B cell (primary cell): ENCODE measurements around the gene LAMP2. TPM values are rescaled to one million over a fixed set of nuclear protein-coding genes. Genes with fewer than 3 reads are reported as not detected.
"Not testable (repeated sequence)": the region's sequence is repeated elsewhere in the genome, so short reads cannot be mapped to it uniquely, and the experiment has no call there.

ENCODE experiments used
- ATAC-seq: fragments of 200-7000 bp; cut with Tn5 transposase; one replicate; pipeline ENCODE4 v1.10.0; 2021; ENCODE audit warnings: low read depth, mild to moderate bottlenecking, moderate number of reproducible peaks, moderate library complexity
- CTCF ChIA-PET: fragments of 350-600 bp; sonication (Branson Sonifier 250); formaldehyde crosslinking; loops from one replicate; lab custom pipeline; 2021; ENCODE audit warnings: antibody characterized with exemption, inconsistent platforms; lab: Charles Lee
- POLR2A ChIA-PET: fragments of 350-600 bp; sonication (Branson Sonifier 250); formaldehyde crosslinking; loops from one replicate; lab custom pipeline; 2021; ENCODE audit warnings: antibody characterized with exemption; lab: Charles Lee
- DNase-seq: peaks from one replicate; pipeline ENCODE4 v3.0.0; 2013
- H2AFZ ChIP-seq: 2 replicates; pipeline ENCODE4 v1.6.1; 2012; ENCODE audit warnings: mild to moderate bottlenecking, low read depth, low read length; ENCODE audit not compliant: insufficient read depth, poor library complexity, severe bottlenecking
- H3K27ac ChIP-seq, 2 donors: 1 replicate in 1 of 2; 2 replicates in 1 of 2; pipeline ENCODE4 v1.5.1; 2012 to 2013; ENCODE audit warnings: low read length in 2 of 2, mild to moderate bottlenecking in 2 of 2, moderate library complexity in 1 of 2
- H3K27me3 ChIP-seq, 4 experiments: fragments of 200-600 bp in 1 of 4; sonication (generic) in 1 of 4; replicated peaks in 1 of 4; 1 replicate in 2 of 4; 2 replicates in 2 of 4; pipeline versions ENCODE4 v1.6.1 to v1.7.0; 2013 to 2016; ENCODE audit warnings: low read length in 3 of 4, mild to moderate bottlenecking in 2 of 4, mixed read lengths in 1 of 4, moderate library complexity in 1 of 4; ENCODE audit not compliant: insufficient read depth in 4 of 4, control insufficient read depth in 3 of 4; ENCODE audit errors: control extremely low read depth in 1 of 4
- H3K36me3 ChIP-seq, 2 experiments: replicated peaks in 1 of 2; 1 replicate in 1 of 2; 2 replicates in 1 of 2; pipeline versions ENCODE4 v1.6.1 to v1.7.1; 2013; ENCODE audit warnings: low read length in 1 of 2; ENCODE audit not compliant: insufficient read depth in 2 of 2, control insufficient read depth in 1 of 2; ENCODE audit errors: control extremely low read depth in 1 of 2, extremely low read depth in 1 of 2
- H3K4me1 ChIP-seq, 2 donors: fragments of 200-600 bp in 1 of 2; sonication (generic) in 1 of 2; 1 replicate in 1 of 2; 2 replicates in 1 of 2; pipeline versions ENCODE4 v1.5.1 to v1.6.1; 2013 to 2017; ENCODE audit warnings: low read length in 2 of 2; ENCODE audit not compliant: control insufficient read depth in 2 of 2, insufficient read depth in 2 of 2
- H3K4me2 ChIP-seq: replicated peaks from 2 replicates; pipeline ENCODE3; 2012; ENCODE audit warnings: mild to moderate bottlenecking, low read depth, low read length; ENCODE audit not compliant: poor library complexity, severe bottlenecking
- H3K4me3 ChIP-seq, 5 experiments: fragments of 200-600 bp in 1 of 5; sonication (generic) in 1 of 5; 1 replicate in 3 of 5; 2 replicates in 2 of 5; pipeline versions ENCODE4 v1.5.1 to v1.7.0; 2011 to 2016; ENCODE audit warnings: low read length in 4 of 5, mild to moderate bottlenecking in 4 of 5, low read depth in 2 of 5, control low read depth in 1 of 5, moderate library complexity in 1 of 5; ENCODE audit not compliant: insufficient read depth in 1 of 5; ENCODE audit errors: control extremely low read depth in 1 of 5, extremely low read depth in 1 of 5
- H3K79me2 ChIP-seq: fragments of 200-600 bp; sonication (generic); one replicate; pipeline ENCODE4 v1.6.0; 2016; ENCODE audit warnings: low read length; ENCODE audit not compliant: control insufficient read depth, insufficient read depth
- H3K9ac ChIP-seq: fragments of 200-600 bp; sonication (generic); 2 replicates; pipeline ENCODE4 v1.6.1; 2017; ENCODE audit warnings: mild to moderate bottlenecking, low read length, moderate library complexity
- H3K9me3 ChIP-seq, 3 donors: one replicate each; pipeline versions ENCODE4 v1.6.1 to v1.7.1; 2013; ENCODE audit warnings: low read length in 2 of 3; ENCODE audit not compliant: control insufficient read depth in 2 of 3, insufficient read depth in 1 of 3; ENCODE audit errors: control extremely low read depth in 1 of 3
- H4K20me1 ChIP-seq: 2 replicates; pipeline ENCODE4 v1.6.0; 2012; ENCODE audit warnings: mild to moderate bottlenecking, low read length; ENCODE audit not compliant: insufficient read depth, control insufficient read depth, poor library complexity, severe bottlenecking
- H3K27ac Mint-ChIP-seq: one replicate; pipeline ENCODE4 v1.8.0; 2021; ENCODE audit warnings: mixed read lengths
- H3K27me3 Mint-ChIP-seq: one replicate; pipeline ENCODE4 v1.8.0; 2021; ENCODE audit warnings: mixed read lengths
- H3K4me1 Mint-ChIP-seq: one replicate; pipeline ENCODE4 v1.8.0; 2021; ENCODE audit warnings: mixed read lengths
- H3K4me3 Mint-ChIP-seq: one replicate; pipeline ENCODE4 v1.8.0; 2021; ENCODE audit warnings: mixed read lengths
- H3K9me3 Mint-ChIP-seq: one replicate; pipeline ENCODE4 v1.8.0; 2022; ENCODE audit warnings: mixed read lengths; ENCODE audit not compliant: insufficient read depth
- CTCF ChIP-seq: fragments of 200-600 bp; IDR thresholded peaks from one replicate; pipeline ENCODE4 v1.8.0; 2022; ENCODE audit warnings: antibody characterized with exemption, mild to moderate bottlenecking
- EZH2 ChIP-seq: IDR thresholded peaks from 2 replicates; pipeline ENCODE4 v1.6.1; 2012; ENCODE audit warnings: borderline replicate concordance, low read depth, mild to moderate bottlenecking, moderate library complexity, low read length; ENCODE audit not compliant: insufficient read depth, poor library complexity, severe bottlenecking
- WGBS: methylation state at CpG from one replicate; pipeline ENCODE4 v1.1.5; 2013; ENCODE audit warnings: missing lambda C conversion rate; ENCODE audit not compliant: insufficient coverage; 5-methylcytosine and 5-hydroxymethylcytosine counted together
- intact Hi-C: fragments of 100-400 bp; cut with micrococcal nuclease; formaldehyde crosslinking; loops from one replicate; pipeline ENCODE4 v1.10.0; 2022
- polyA plus RNA-seq: library from polyadenylated mRNA; depleted of rRNA; stranded (reverse); fragments of >200 nt; gene quantifications from 2 replicates; pipeline ENCODE4 v1.2.3, GENCODE V29; 2012
- total RNA-seq, 2 donors: library from RNA; stranded (reverse); fragments of 120-200 nt in 1 of 2; gene quantifications; 1 replicate in 1 of 2; 2 replicates in 1 of 2; pipeline versions ENCODE4 v1.2.3 to v1.2.4, GENCODE V29; 2013 to 2022

Gene LAMP2
- total and polyA plus RNA-seq, 2 donors (not counting 1 experiment from before 2014, with no cell fraction given) = 11.2 to 37.1 TPM

GRCh38 chrX:120476714-120477113 is 7.6 kb upstream of the LAMP2 start:
- H4K20me1 ChIP-seq = no peaks in the 10 kb centered on the region
- CTCF ChIA-PET = interaction anchor here (1.4 to 2.6 kb wide), 2 partner anchors 21 to 95 kb away, joined by 3 to 11 read pairs; no protein-coding TSS in a partner anchor
- no peaks in the 10 kb centered on the region for H3K79me2 ChIP-seq
- no peak overlapping the region for H2AFZ ChIP-seq
- no peak overlapping the region for H3K4me3 ChIP-seq
- H3K4me1 ChIP-seq = no peaks in the 10 kb centered on the region
- H3K9me3 ChIP-seq = no peaks in the 10 kb centered on the region
- H3K4me2 ChIP-seq = no peak overlapping the region
- Mint-ChIP-seq H3K4me3 (no peak overlapping the region), H3K27me3 (no peaks in the 10 kb centered on the region), H3K4me1 (no peaks in the 10 kb centered on the region), H3K9me3 (no peaks in the 10 kb centered on the region), H3K27ac (no peak overlapping the region)
- no peak for ATAC-seq
- no peak overlapping the region for H3K27ac ChIP-seq
- POLR2A ChIA-PET = no interaction called here
- intact Hi-C loops = loop anchor here (10.0 kb wide), 1 partner anchor 172 kb away; no protein-coding TSS in a partner anchor
- TF ChIP-seq EZH2 = no peak
- no peak for TF ChIP-seq CTCF
- H3K36me3 ChIP-seq = no peaks in the 10 kb centered on the region
- DNase-seq = no peak
- 86% methylated on average over 1 of the region's 2 CpGs for WGBS
- no peaks in the 10 kb centered on the region for H3K27me3 ChIP-seq
- no peak overlapping the region for H3K9ac ChIP-seq

- H3K4me3 ChIP-seq, H3K4me1 ChIP-seq, H3K9me3 ChIP-seq, H3K9me3 Mint-ChIP-seq, H3K4me1 Mint-ChIP-seq, H3K27ac Mint-ChIP-seq, H3K4me3 Mint-ChIP-seq, H3K4me2 ChIP-seq, H3K79me2 ChIP-seq, H2AFZ ChIP-seq, H3K27me3 Mint-ChIP-seq, H3K27ac ChIP-seq, H4K20me1 ChIP-seq, POLR2A ChIA-PET, H3K27me3 ChIP-seq, H3K9ac ChIP-seq, H3K36me3 ChIP-seq: not testable (repeated sequence)
- intact Hi-C loops = loop anchor here (10.0 kb wide), 1 partner anchor 171 kb away; no protein-coding TSS in a partner anchor
- ATAC-seq = peak; percentile 51
- peak; percentile 70 for TF ChIP-seq CTCF
- peak; percentile 37 for DNase-seq
- CTCF ChIA-PET = interaction anchor here (0.7 to 2.6 kb wide), 7 partner anchors 10 to 166 kb away, joined by 3 to 11 read pairs (median 3); no protein-coding TSS in a partner anchor
- WGBS = no CpG with 5 or more reads among the region's 1 CpG
These were observed 6.4 kb upstream of the LAMP2 start for GRCh38 chrX:120475447-120475846.
